HG03469 (cell line): ENCODE measurements around the gene ING4.

Source experiments
- ATAC-seq: cut with Tn5 transposase; IDR thresholded peaks from one replicate; pipeline ENCODE4 v1.9.1; 2021; ENCODE audit warnings: mild to moderate bottlenecking, moderate library complexity, moderate number of reproducible peaks; ENCODE audit not compliant: unreplicated experiment

The ING4 gene

GRCh38 chr12:6688999-6689882, 26.3 kb upstream of the ING4 start, which contains the start of gene ZNF384:
TSS of gene ZNF384 (minus strand) at chr12:6689375. CDS start at chr12:6679520, 9,855 bp downstream.
- peak; percentile 58 for ATAC-seq

GRCh38 chr12:6688543-6688998, 25.7 kb upstream of the ING4 start:
- ATAC-seq, result no peak

- no peak for ATAC-seq
Measured at GRCh38 chr12:6685814-6686213, 22.9 kb upstream of the ING4 start.

GRCh38 chr12:6684609-6685008, 21.7 kb upstream of the ING4 start:
- ATAC-seq, result no peak

GRCh38 chr12:6676962-6677361, 14.0 kb upstream of the ING4 start:
- no peak for ATAC-seq

- no peak for ATAC-seq
Measured at GRCh38 chr12:6672143-6672542, 9.2 kb upstream of the ING4 start.

GRCh38 chr12:6667559-6668210, 4.8 kb upstream of the ING4 start:
- ATAC-seq, result no peak

- no peak for ATAC-seq
Measured at GRCh38 chr12:6666211-6666610, 3.3 kb upstream of the ING4 start.

GRCh38 chr12:6664902-6665301, 2.0 kb upstream of the ING4 start:
- no peak for ATAC-seq

GRCh38 chr12:6662602-6662905, 365 bp downstream of the ING4 start:
- ATAC-seq, result no peak

GRCh38 chr12:6653987-6654386, 8.9 kb downstream of the ING4 start:
- ATAC-seq, result no peak

- no peak for ATAC-seq
Measured at GRCh38 chr12:6653342-6653741, 9.6 kb downstream of the ING4 start.

- ATAC-seq, result no peak
Measured at GRCh38 chr12:6652391-6652790, 10.5 kb downstream of the ING4 start.

GRCh38 chr12:6650832-6651231, 12.1 kb downstream of the ING4 start:
- ATAC-seq, result no peak

GRCh38 chr12:6647083-6647604, 15.8 kb downstream of the ING4 start, which contains the start of gene ACRBP:
TSS of gene ACRBP (minus strand) at chr12:6647432. CDS start at chr12:6647366, 66 bp downstream.
- no peak for ATAC-seq

- ATAC-seq, result no peak
Measured at GRCh38 chr12:6646276-6647082, 16.4 kb downstream of the ING4 start.

- ATAC-seq, result no peak
Measured at GRCh38 chr12:6644903-6645302, 18.0 kb downstream of the ING4 start.

- ATAC-seq, result no peak
Measured at GRCh38 chr12:6644257-6644596, 18.7 kb downstream of the ING4 start.

GRCh38 chr12:6643569-6644256, 19.2 kb downstream of the ING4 start:
- ATAC-seq, result no peak

- ATAC-seq, result no peak
Measured at GRCh38 chr12:6641131-6641530, 21.8 kb downstream of the ING4 start.

GRCh38 chr12:6640497-6640896, 22.4 kb downstream of the ING4 start:
- ATAC-seq, result no peak
